Measurements from ENCODE around the gene NOS1.
A peak's percentile ranks its signal among the peaks of the same experiment; 100 is the strongest.

The NOS1 gene

DNA sequence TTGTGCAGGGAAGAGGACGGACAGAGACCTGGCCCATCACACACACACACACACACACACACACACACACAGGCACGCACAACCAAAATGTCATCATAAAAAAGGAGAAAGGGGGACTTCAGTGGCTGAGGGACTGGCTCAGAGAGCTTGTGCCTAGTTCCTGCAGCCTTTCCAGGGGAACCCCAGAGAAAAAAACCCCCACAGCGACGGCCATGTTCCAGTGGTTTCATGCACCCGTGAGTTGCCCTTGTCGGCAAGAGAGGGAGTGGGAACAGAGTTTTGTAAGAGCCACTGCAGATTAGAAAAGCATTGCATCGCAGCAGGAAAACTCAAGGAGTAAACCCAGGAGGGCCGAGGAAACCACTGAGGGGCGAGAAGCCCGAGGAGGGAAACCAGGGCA lies 146.6 kb downstream of the NOS1 start:
- TF ChIP-seq, protein P1, sequence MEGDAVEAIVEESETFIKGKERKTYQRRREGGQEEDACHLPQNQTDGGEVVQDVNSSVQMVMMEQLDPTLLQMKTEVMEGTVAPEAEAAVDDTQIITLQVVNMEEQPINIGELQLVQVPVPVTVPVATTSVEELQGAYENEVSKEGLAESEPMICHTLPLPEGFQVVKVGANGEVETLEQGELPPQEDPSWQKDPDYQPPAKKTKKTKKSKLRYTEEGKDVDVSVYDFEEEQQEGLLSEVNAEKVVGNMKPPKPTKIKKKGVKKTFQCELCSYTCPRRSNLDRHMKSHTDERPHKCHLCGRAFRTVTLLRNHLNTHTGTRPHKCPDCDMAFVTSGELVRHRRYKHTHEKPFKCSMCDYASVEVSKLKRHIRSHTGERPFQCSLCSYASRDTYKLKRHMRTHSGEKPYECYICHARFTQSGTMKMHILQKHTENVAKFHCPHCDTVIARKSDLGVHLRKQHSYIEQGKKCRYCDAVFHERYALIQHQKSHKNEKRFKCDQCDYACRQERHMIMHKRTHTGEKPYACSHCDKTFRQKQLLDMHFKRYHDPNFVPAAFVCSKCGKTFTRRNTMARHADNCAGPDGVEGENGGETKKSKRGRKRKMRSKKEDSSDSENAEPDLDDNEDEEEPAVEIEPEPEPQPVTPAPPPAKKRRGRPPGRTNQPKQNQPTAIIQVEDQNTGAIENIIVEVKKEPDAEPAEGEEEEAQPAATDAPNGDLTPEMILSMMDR (IDR thresholded peaks at IDR 0.05; ENCODE audit: borderline replicate concordance, insufficient read depth, low read depth, low read length): no peak
- H3K4me3 ChIP-seq (ENCODE audit: low read depth, low read length): no peak overlapping the region

DNA sequence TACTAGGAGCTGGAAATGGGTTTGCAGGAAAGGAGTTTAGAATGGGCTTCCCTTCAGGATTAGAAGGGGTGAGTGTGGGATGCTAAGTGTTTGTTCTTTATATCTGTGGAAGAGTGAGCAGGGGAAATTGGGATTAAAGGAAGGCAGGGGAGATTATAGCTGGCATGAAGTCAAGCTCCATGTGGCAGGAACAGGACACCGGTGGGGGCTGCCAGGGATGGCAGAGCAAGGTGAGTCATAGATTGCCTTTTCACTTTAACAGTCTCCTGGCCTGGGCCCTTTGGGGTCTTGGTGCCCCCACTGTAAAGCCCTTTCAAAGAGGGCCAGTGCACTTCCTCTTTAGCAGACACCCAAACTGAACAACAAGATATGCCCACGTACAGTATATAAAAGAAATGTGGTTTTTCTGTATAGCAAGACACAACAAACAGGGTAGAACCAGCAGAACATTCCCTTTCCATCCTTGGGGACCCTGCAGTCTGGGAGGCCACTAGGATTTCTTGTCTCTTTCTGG lies 148.1 kb downstream of the NOS1 start:
- TF ChIP-seq, protein P1 (IDR thresholded peaks at IDR 0.05; ENCODE audit: borderline replicate concordance, insufficient read depth, low read depth, low read length): no peak
- H3K4me3 ChIP-seq (ENCODE audit: low read depth, low read length): no peak overlapping the region

DNA sequence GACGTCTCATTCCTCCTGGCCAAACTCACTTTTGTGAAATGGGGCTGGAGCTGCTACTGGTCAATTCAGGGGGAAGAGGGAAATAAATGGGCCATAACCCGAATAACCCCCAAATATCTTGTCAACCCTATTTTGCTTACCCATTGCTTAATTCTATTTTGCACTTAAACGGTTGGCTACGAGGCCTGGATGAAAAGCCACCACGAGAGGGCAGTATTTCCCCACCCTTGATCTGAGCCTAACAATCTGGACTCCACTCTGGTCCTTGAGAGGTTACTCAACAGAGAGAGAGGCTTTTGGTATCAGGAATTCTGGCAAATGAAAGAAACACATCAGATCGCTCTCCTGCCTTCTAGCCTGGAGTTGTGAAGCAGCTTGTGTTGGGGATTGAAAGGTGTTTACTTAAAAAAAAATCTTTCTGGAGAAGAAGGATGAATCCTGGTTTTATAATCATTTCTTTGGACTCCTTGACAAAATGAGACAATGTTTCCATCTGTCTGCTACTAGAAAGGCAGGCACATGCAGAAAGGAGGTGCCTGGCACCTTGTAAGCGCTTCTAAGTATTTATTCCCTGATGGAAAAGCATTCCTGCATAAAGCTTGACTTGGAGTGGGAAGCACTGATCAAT lies 148.7 kb downstream of the NOS1 start:
- H3K4me3 ChIP-seq (ENCODE audit: low read depth, low read length): no peak overlapping the region
- TF ChIP-seq, protein P1 (IDR thresholded peaks at IDR 0.05; ENCODE audit: borderline replicate concordance, insufficient read depth, low read depth, low read length): peak; percentile 79

DNA sequence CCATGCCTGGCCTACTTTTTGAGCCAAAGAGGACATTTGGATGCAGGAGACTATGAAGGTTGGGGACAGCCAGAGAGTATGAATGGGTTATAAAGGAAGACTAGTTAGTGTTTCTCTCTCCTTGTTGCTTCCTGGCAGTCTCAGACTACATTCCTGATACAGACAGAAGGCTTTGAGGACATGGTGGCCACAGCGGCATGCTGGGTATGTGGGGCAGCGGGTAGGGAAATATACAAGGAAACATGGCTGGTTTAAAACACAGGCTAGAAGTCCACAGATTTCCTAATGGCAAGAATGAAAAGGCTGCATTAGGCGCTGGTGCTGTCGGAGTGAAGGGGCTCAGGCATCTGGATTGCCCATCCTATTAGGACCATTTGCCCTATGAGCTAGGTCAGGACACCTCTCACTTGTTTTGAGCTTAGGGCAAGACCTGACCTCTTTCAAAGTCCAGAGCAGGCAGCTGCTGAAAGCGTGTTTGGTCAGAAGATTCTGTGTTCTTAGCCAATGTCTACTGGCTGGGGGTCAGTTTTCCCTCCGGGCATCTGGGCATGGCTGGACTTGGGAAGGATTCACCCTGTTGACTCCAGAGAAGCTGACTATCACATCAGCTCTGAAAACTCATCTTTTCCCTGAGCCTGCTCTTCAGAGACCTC lies 151.0 kb downstream of the NOS1 start:
- TF ChIP-seq, protein P1 (IDR thresholded peaks at IDR 0.05; ENCODE audit: borderline replicate concordance, insufficient read depth, low read depth, low read length): no peak
- H3K4me3 ChIP-seq (ENCODE audit: low read depth, low read length): no peak overlapping the region

DNA sequence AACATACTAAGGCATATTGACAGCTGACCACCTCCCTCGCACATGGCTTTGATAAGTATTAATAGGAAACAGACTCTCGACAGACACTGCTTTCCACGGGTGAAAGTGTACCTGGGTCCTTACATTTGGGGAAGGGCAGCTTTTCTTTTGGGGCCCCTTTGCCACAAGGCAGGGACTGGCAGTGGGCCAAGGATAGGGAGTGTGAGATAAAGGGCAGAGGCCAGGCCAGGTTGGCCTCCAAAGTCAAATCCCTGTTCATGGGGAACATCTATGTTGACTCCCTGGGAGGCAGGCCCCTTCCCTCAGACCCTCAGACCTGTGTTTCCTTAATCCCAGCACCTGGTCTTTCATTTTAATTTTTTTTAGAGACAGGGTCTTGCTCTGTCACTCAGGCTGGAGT lies 151.8 kb downstream of the NOS1 start:
- TF ChIP-seq, protein P1 (IDR thresholded peaks at IDR 0.05; ENCODE audit: borderline replicate concordance, insufficient read depth, low read depth, low read length): no peak
- H3K4me3 ChIP-seq (ENCODE audit: low read depth, low read length): no peak overlapping the region

DNA sequence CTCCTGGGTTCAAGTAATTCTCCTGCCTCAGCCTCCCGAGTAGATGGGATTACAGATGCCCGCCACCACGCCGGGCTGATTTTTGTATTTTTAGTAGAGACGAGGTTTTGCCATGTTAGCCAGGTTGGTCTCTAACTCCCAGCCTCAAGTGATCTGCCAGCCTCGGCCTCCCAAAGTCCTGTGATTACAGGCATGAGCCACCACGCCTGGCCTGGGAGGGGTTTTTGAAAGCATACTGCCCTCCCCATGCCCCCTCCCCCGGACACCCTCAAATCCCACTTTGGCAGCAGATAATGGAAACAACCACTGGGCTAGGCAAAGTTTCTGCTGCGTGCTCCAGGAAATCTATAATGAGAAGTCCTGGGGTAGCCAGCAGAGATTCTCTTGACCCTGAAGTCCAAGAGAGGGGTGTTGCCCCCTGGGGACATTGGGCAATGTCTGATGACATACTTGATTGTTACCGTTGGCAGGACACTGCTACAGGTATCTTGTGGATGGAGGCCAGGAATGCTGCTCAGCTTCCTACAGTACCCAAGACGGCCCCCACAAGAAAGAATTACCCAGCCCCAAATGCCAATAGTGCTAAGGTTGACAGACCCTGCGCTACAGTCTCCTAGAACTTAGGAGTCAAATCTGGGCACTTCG lies 152.5 kb downstream of the NOS1 start:
- TF ChIP-seq, protein P1 (IDR thresholded peaks at IDR 0.05; ENCODE audit: borderline replicate concordance, insufficient read depth, low read depth, low read length): no peak
- no peak overlapping the region for H3K4me3 ChIP-seq (ENCODE audit: low read depth, low read length)
